Keratinocyte (primary cell): ENCODE measurements around the gene PLCH2. TPM values are rescaled to one million over a fixed set of nuclear protein-coding genes. Genes with fewer than 3 reads are reported as not detected.

Experiments used
- DNase-seq: peaks from one replicate; pipeline ENCODE4 v3.0.0-alpha.2; 2011; ENCODE audit warnings: low read depth, missing footprints, low spot score
- FAIRE-seq: peaks from 2 replicates; lab custom pipeline; 2011; peaks lifted over from hg19 to GRCh38; lab: Jason Lieb, UNC
- H2AFZ ChIP-seq: 2 replicates; pipeline ENCODE4 v1.6.0; 2012; ENCODE audit warnings: low read length, control low read depth, inconsistent platforms; ENCODE audit not compliant: control insufficient read depth
- H3K27ac ChIP-seq: 2 replicates; pipeline ENCODE4 v1.5.1; 2011; ENCODE audit warnings: low read length; ENCODE audit not compliant: control insufficient read depth, insufficient read depth
- H3K27me3 ChIP-seq: 3 replicates; pipeline ENCODE4 v1.6.0; 2011; ENCODE audit warnings: low read length; ENCODE audit not compliant: control insufficient read depth, insufficient read depth; ENCODE audit errors: extremely low read depth
- H3K36me3 ChIP-seq, 2 experiments: 2 replicates in 1 of 2; 3 replicates in 1 of 2; pipeline ENCODE4 v1.5.1; 2011; ENCODE audit warnings: low read length in 2 of 2, mild to moderate bottlenecking in 1 of 2; ENCODE audit not compliant: control insufficient read depth in 2 of 2, insufficient read depth in 2 of 2; ENCODE audit errors: extremely low read depth in 1 of 2
- H3K4me1 ChIP-seq: 3 replicates; pipeline ENCODE4 v1.5.1; 2011; ENCODE audit warnings: low read length; ENCODE audit not compliant: control insufficient read depth, insufficient read depth; ENCODE audit errors: extremely low read depth
- H3K4me2 ChIP-seq: 3 replicates; pipeline ENCODE4 v1.6.0; 2011; ENCODE audit warnings: low read depth, low read length; ENCODE audit not compliant: control insufficient read depth, insufficient read depth; ENCODE audit errors: extremely low read depth
- H3K4me3 ChIP-seq, 3 experiments: fragments of 200-600 bp in 1 of 3; sonication (generic) in 1 of 3; 2 replicates in 2 of 3; 3 replicates in 1 of 3; pipeline ENCODE4 v1.5.1; 2011 to 2016; ENCODE audit warnings: low read length in 3 of 3, mild to moderate bottlenecking in 3 of 3, control low read depth in 2 of 3, inconsistent platforms in 1 of 3, low read depth in 1 of 3, mixed read lengths in 1 of 3, mixed run types in 1 of 3, moderate library complexity in 1 of 3; ENCODE audit not compliant: control insufficient read depth in 2 of 3, insufficient read depth in 2 of 3; ENCODE audit errors: extremely low read depth in 1 of 3
- H3K79me2 ChIP-seq: 2 replicates; pipeline ENCODE4 v1.6.0; 2012; ENCODE audit warnings: low read length; ENCODE audit not compliant: control insufficient read depth, insufficient read depth
- H3K9ac ChIP-seq: 3 replicates; pipeline ENCODE4 v1.6.0; 2011; ENCODE audit warnings: low read length; ENCODE audit not compliant: control insufficient read depth, insufficient read depth; ENCODE audit errors: extremely low read depth
- H3K9me1 ChIP-seq: 3 replicates; pipeline ENCODE4 v1.6.0; 2011; ENCODE audit warnings: low read length; ENCODE audit not compliant: control insufficient read depth, insufficient read depth; ENCODE audit errors: extremely low read depth
- H3K9me3 ChIP-seq: 2 replicates; pipeline ENCODE4 v1.5.1; 2012; ENCODE audit warnings: low read depth, low read length; ENCODE audit not compliant: control insufficient read depth
- H4K20me1 ChIP-seq: 3 replicates; pipeline ENCODE4 v1.6.0; 2011; ENCODE audit warnings: low read length; ENCODE audit not compliant: control insufficient read depth, insufficient read depth; ENCODE audit errors: extremely low read depth
- CTCF ChIP-seq, 3 experiments: IDR thresholded peaks in 1 of 3; conservative IDR thresholded peaks in 1 of 3; optimal IDR thresholded peaks in 1 of 3; 2 replicates in 2 of 3; 3 replicates in 1 of 3; pipeline versions ENCODE3 to v1.5.1; 2011; ENCODE audit warnings: low read length in 3 of 3, mild to moderate bottlenecking in 3 of 3, moderate library complexity in 2 of 3, control low read depth in 1 of 3, inconsistent platforms in 1 of 3; ENCODE audit not compliant: insufficient read depth in 2 of 3; ENCODE audit errors: extremely low read depth in 1 of 3
- EZH2 ChIP-seq: IDR thresholded peaks from one replicate; pipeline ENCODE4 v1.6.1; 2012; ENCODE audit warnings: inconsistent platforms, mild to moderate bottlenecking, low read length, moderate library complexity
- dilution Hi-C: fragments of 300-500 bp; cut with MboI; formaldehyde crosslinking; loops from one replicate; pipeline ENCODE4 v1.7.0; 2020; ENCODE audit warnings: low sequenced_read_pairs; ENCODE audit not compliant: extremely low pct_ligation_motif_present
- polyA plus RNA-seq, 5 experiments: library from polyadenylated mRNA; depleted of rRNA in 3 of 5; stranded (reverse) in 3 of 5; stranded (forward) in 1 of 5; unstranded in 1 of 5; fragments of >200 nt; gene quantifications; 1 replicate in 1 of 5; 2 replicates in 3 of 5; 3 replicates in 1 of 5; pipeline versions ENCODE4 v1.2.1 to v1.2.3, GENCODE V29; 2011 to 2012; ENCODE audit warnings: missing spikeins in 2 of 5, low read depth in 1 of 5, low replicate concordance in 1 of 5

Gene PLCH2
- polyA plus RNA-seq, 1 donor (not counting 4 experiments of a cell fraction or from before 2014, with no cell fraction given) = 57.4 TPM

DNA sequence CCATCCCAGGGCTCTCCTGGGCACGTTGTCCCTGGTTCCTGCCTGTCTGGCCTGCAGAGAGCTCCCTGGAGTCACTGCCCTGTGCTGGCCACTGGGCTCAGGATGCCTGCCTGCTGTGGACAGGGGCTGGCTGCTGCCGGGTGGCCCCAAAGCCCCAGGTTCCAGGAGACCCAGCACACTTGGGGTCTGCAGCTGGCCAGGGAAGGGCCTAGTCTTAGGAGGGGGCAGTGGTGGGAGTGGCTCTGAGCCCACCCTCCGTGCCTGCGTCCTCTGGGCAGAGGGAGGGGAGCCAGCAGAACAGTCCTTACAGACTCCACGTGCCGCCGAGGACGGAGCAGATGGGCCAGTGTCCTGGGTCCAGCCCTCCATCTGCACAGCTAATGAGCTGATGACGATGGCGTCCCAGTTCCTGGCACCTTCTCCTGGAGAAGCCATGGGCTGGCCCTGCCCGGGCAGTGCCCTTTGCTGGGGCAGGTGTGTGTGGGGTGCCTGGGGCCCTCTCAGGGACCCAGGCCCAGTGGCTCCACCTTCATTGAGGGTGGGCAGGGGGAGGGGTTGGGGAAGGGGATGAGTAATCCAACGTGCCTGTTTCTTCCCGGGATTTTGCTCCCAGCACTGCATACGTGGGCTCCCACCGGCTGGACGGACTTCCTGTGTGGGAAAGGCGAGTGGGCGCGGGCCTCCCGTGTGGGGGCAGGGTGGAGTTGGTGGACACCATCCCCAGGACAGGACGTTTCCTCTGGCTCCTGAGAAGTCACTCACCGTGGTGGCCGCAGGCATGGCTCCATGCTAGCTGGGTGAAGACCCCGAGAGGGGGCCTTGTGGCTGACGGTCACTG, 6.8 kb upstream of the PLCH2 start:
- peaks cover 23% of the 10 kb centered on the region for H3K4me1 ChIP-seq
- H3K9me1 ChIP-seq = peaks cover 5% of the 10 kb centered on the region
- H3K9ac ChIP-seq = no peak overlapping the region
- H3K27me3 ChIP-seq = no peaks in the 10 kb centered on the region
- no peak for DNase-seq
- H3K9me3 ChIP-seq = no peaks in the 10 kb centered on the region
- TF ChIP-seq CTCF (optimal IDR thresholded peaks at IDR 0.05 in 1 of 3, IDR thresholded peaks at IDR 0.05 in 1 of 3, conservative IDR thresholded peaks at IDR 0.05 in 1 of 3; ENCODE audit: extremely low read depth in 1 of 3, insufficient read depth in 2 of 3, low read length in 3 of 3) (no peak), EZH2 (no peak)
- H4K20me1 ChIP-seq = peaks cover 42% of the 10 kb centered on the region
- dilution Hi-C loops = no loop called here
- peaks cover 90% of the 10 kb centered on the region for H3K79me2 ChIP-seq
- H2AFZ ChIP-seq = no peak overlapping the region
- H3K36me3 ChIP-seq = peaks cover 4 to 8% of the 10 kb centered on the region in 2 experiments
- FAIRE-seq = no peak
- no peak overlapping the region for H3K4me2 ChIP-seq
- H3K27ac ChIP-seq = no peak overlapping the region
- no peak overlapping the region for H3K4me3 ChIP-seq

DNA sequence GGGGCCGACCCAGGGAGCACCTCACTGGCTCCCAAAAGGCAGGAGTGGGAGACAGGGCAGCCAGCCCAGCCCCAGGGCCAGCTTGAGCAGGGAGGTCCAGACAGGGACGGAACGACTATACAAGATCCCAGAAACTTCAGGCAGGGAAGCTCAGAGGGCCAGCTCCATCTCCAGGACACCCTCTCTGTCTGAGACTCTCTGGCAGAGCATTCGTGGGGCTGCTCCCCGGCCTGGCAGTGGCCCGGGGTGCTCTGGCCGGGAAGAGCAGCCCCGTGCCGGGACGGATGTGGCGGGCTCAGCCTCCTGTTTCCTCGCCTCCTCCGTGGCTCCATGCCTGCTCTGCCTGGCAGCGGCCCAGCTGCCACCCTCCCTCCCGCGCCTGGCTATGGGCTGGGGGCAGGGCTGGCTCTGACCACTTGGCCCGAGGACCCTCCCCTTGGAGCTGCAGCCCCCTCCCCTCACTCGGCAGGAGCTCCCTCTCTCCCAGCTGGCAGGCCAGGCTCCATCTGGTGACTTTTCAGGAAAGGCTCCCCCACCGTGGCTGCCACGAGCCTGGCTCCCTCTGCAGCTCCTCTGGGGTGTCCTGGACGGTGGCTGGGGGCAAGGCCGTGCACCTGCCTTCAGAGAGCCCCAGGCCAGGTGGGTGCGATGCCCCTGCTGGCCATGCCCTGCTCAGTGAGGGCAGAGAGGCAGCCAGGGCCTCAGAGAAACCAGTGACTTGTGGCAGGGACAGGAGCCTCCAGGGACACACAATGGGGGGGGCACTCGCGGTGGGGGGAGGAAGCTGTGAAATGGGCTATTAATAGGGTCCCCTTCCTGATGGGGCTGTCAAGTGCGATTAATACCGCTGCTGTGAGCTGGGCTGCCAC, 5.6 kb upstream of the PLCH2 start:
- H3K79me2 ChIP-seq = peaks cover 90% of the 10 kb centered on the region
- no peak overlapping the region for H3K9ac ChIP-seq
- peaks cover 2% of the 10 kb centered on the region for H3K9me1 ChIP-seq

More for the DNA sequence above, 5.6 kb upstream of the PLCH2 start:
- H3K27ac ChIP-seq = no peak overlapping the region
- TF ChIP-seq EZH2 = no peak
- no peak for TF ChIP-seq CTCF (optimal IDR thresholded peaks at IDR 0.05 in 1 of 3, IDR thresholded peaks at IDR 0.05 in 1 of 3, conservative IDR thresholded peaks at IDR 0.05 in 1 of 3; ENCODE audit: extremely low read depth in 1 of 3, insufficient read depth in 2 of 3, low read length in 3 of 3)
- dilution Hi-C loops = no loop called here
- peaks cover 38% of the 10 kb centered on the region for H4K20me1 ChIP-seq
- DNase-seq (no peak), FAIRE-seq (no peak)
- no peak overlapping the region for H3K4me3 ChIP-seq
- no peak overlapping the region for H3K4me2 ChIP-seq
- H3K27me3 ChIP-seq = no peaks in the 10 kb centered on the region
- H3K36me3 ChIP-seq = peaks cover 3 to 8% of the 10 kb centered on the region in 2 experiments
- no peak overlapping the region for H2AFZ ChIP-seq
- peaks cover 14% of the 10 kb centered on the region for H3K4me1 ChIP-seq
- no peaks in the 10 kb centered on the region for H3K9me3 ChIP-seq
